Small intestine (tissue), 7 donors: ENCODE results near the gene RET. TPM values are rescaled to one million over a fixed set of nuclear protein-coding genes. Genes with fewer than 3 reads are reported as not detected.

Experiments
- DNase-seq, 2 donors: peaks; one replicate each; pipeline versions ENCODE4 v3.0.0 to v3.0.0-alpha.2; 2013
- FAIRE-seq: peaks from 2 replicates; lab custom pipeline; 2012; peaks lifted over from hg19 to GRCh38; lab: Jason Lieb, UNC
- H3K27ac ChIP-seq, 3 donors: one replicate each; pipeline ENCODE4 v1.5.1; 2013; ENCODE audit warnings: low read length in 2 of 3, mild to moderate bottlenecking in 2 of 3, control low read depth in 1 of 3, inconsistent platforms in 1 of 3, low read depth in 1 of 3, moderate library complexity in 1 of 3
- H3K27me3 ChIP-seq, 3 donors: one replicate each; pipeline ENCODE4 v1.6.1; 2013; ENCODE audit warnings: low read length in 3 of 3, inconsistent platforms in 1 of 3; ENCODE audit not compliant: control insufficient read depth in 3 of 3, insufficient read depth in 3 of 3
- H3K36me3 ChIP-seq, 3 donors: one replicate each; pipeline ENCODE4 v1.6.1; 2013; ENCODE audit warnings: low read length in 3 of 3, inconsistent platforms in 1 of 3, low read depth in 1 of 3, mild to moderate bottlenecking in 1 of 3, moderate library complexity in 1 of 3; ENCODE audit not compliant: control insufficient read depth in 3 of 3, insufficient read depth in 2 of 3
- H3K4me1 ChIP-seq, 3 donors: one replicate each; pipeline ENCODE4 v1.6.1; 2013; ENCODE audit warnings: low read length in 2 of 3, inconsistent platforms in 1 of 3, low read depth in 1 of 3, mild to moderate bottlenecking in 1 of 3, moderate library complexity in 1 of 3; ENCODE audit not compliant: control insufficient read depth in 3 of 3, insufficient read depth in 2 of 3
- H3K4me3 ChIP-seq, 3 donors: one replicate each; pipeline ENCODE4 v1.5.1; 2013; ENCODE audit warnings: low read length in 3 of 3, control low read depth in 1 of 3, inconsistent platforms in 1 of 3, low read depth in 1 of 3, mild to moderate bottlenecking in 1 of 3, moderate library complexity in 1 of 3
- H3K9me3 ChIP-seq, 2 donors: one replicate each; pipeline ENCODE4 v1.6.1; 2013; ENCODE audit warnings: low read depth in 1 of 2, low read length in 1 of 2; ENCODE audit not compliant: control insufficient read depth in 2 of 2, insufficient read depth in 1 of 2
- WGBS, 3 donors: extraction: QIAGEN DNeasy Blood & Tissue Kit; methylation state at CpG; one replicate each; pipeline ENCODE4 v1.1.7; 2013; 5-methylcytosine and 5-hydroxymethylcytosine counted together
- polyA plus RNA-seq, 4 donors: library from polyadenylated mRNA; stranded (reverse) in 3 of 4; unstranded in 1 of 4; fragments of 200-250 nt in 3 of 4; fragments of 120-200 nt in 1 of 4; gene quantifications; one replicate each; pipeline versions ENCODE4 v1.2.1 to v1.2.3, GENCODE V29; 2013
- donor health status: healthy with polysubstance abuse.
- donor health status: control.
- donor health status: control.
- donor health status: Bipolar disorder and iron deficiency.
- donor health status: healthy.

Gene RET
- polyA plus RNA-seq, 4 donors: 5.3 to 11.0 TPM; not detected in 2

DNA sequence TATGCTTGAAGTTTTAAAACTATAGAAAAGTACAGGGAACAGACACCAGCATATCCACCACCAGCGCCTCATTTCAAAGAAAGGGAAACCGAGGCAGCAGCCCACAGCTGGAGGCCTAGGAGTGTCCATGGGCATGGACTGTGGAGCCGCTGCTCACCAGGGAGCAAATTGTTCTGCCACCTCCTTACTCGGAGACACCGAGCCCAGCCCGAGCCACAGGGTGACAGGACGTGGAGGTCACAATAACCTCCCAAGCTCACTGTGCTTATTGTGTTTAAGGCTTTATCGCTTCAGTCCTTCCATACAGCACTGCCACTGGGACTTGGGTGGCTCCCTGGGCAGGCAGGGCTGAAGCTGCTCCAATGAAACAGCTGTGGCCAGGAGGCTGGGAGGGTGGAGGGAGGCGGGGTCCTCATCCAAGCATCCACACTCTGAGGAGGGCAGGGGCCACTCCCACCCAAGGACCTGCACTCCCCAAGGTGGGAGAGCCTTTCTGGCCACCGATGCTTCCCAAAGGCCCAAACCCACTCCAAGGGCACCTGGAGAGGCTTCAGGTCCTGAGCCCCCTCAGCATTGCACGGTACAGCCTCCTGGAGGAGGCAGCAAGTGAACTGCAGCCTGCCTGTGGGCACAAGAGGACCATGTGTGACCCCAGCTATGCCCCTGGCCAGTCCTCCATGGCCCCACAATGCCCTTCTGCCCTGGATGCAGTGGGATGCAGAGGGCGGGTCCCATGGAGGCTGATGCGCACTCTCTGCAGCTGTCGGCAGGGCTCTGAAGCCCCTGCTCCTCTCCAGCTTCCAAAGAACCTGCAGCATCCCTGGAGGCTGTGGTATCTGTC, 38.7 kb upstream of the RET start:
- FAIRE-seq (no peak), DNase-seq (no peak)
- no peaks in the 10 kb centered on the region for H3K9me3 ChIP-seq
- no peaks in the 10 kb centered on the region for H3K4me1 ChIP-seq
- H3K36me3 ChIP-seq: no peaks in the 10 kb centered on the region
- H3K4me3 ChIP-seq: no peak overlapping the region
- WGBS, 3 donors: 81 to 89% (median 84%) methylated on average over 14 of the region's 14 CpGs
- no peaks in the 10 kb centered on the region for H3K27me3 ChIP-seq
- H3K27ac ChIP-seq: no peak overlapping the region

DNA sequence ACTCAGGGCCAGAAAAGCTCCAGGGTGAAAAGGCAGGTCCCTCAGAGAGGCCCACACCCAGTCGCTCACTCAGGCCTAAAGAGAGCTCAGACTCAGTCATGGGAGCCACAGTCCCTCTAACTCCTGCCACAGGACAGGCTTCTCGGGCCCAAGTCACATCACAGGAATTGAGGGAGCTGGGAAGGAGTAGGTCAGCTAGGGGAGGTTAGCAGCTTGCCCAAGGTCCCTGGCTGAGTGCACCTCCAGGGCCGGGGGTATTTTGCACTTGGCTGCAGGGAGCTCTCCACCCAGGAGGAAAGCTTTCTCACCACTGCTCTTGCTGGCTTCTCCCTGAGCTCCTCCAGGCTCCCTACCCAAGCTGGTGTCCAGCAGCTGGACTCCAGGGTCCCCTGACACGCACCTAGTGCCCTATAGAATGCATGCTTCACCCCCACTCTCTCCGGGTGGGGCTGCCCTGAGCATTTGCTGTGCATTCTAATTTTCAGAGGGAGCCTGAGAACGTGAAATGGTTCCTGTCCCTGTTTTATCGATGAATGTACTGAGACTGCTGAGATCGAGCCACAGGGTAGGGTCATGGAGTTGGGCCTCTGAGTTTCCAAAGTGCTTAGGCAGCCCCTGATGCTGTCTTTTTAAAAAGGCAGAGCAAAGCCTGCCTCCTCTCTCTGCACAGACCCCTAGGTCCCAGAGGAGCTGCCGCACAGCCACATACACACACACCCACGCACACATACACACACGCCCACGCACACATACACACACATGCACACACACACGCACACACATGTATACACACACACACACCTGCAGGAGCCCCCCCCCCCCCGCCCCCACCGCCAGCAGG, 37.9 kb upstream of the RET start:
- Histone ChIP-seq H3K27me3 (no peaks in the 10 kb centered on the region), H3K27ac (no peak overlapping the region), H3K4me3 (no peak overlapping the region), H3K4me1 (peaks cover 0 to 3% (median 0%) of the 10 kb centered on the region in 3 donors), H3K36me3 (no peaks in the 10 kb centered on the region), H3K9me3 (no peaks in the 10 kb centered on the region)
- 82 to 86% (median 85%) methylated on average over 13 to 15 of the region's 15 CpGs for WGBS, 3 donors
- FAIRE-seq (no peak), DNase-seq (no peak)

DNA sequence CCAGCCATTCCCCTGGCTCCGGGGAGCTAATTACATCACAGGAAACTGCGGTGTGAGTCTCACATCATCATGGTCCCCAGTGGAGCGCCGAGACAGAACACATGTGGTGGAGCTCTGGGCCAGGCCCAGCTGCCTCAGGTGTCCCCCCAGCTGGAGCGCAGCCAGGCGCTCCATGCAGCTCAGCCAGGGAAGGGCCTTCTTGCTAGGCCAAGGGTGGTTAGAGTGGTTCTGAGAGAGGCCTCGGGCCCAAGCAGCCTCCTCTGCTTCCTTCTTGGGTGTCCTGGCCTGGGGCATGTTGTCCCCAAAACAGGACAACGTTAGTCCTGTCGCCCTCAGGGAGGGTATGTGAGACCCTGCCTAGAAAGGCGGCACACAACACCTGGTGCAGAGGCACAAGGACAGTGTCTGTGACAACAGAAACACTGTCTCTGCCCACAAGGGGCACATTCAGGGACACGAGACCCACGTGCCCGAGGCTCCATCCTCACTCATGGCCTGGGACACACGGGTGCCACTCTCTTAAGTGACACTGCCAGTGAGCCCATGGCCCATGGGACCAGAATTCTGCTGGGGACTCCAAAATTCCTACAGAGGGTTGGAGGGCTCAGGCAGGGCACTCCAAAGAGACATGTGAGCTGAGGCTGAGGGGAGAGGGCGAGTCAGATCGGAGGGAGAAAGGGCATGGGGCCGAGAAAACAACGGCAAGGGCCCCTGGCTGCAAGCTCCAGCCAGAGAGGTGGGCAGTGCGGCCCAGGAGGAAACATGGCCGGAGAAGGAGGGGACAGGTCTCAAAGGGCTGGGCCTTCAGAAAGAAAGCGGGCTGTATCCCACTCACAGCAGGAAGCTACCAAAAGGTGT, 37.0 kb upstream of the RET start:
- Histone ChIP-seq H3K27ac (no peak overlapping the region), H3K4me1 (peaks cover 0 to 11% (median 0%) of the 10 kb centered on the region in 3 donors), H3K27me3 (no peaks in the 10 kb centered on the region), H3K9me3 (no peaks in the 10 kb centered on the region), H3K4me3 (no peak overlapping the region), H3K36me3 (no peaks in the 10 kb centered on the region)
- 85 to 91% (median 88%) methylated on average over 21 of the region's 21 CpGs for WGBS, 3 donors
- FAIRE-seq (no peak), DNase-seq (no peak)

DNA sequence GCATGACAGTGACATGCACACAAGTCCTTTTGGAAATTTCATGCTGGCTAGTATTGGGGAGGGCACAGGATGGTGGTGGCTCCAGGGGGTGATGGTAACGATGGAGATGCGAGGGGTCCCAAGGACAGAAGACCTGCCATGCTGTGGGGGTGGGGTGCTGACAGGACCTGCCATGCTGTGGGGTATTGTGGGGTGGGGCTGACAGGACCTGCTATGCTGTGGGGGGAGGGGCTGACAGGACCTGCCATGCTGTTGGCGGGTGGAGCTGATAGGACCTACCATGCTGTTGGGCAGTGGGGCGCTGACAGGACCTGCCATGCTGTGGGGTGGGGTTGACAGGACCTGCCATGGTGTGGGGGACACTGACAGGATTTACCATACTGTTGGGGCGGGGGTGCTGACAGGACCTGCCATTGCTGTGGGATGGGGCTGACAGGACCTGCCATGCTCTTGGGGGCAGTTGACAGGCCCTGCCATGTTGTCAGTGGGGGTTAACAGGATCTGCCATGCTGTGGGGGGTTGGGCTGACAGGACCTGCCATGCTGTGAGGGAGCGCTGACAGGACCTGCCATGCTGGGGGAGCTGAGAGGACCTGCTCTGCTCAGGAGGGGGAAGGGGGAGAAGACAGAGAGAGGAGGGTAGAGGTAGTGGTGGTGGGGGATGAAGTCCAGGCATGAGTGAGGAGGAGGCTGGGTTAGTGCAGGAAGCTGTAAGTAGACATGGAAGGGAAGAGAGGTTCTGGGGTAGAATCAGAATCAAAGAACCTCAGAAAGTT, 36.2 kb upstream of the RET start:
- DNase-seq (no peak), FAIRE-seq (no peak)
- no peak overlapping the region for H3K4me3 ChIP-seq
- peaks cover 0 to 15% (median 0%) of the 10 kb centered on the region in 3 donors for H3K4me1 ChIP-seq
- 78 to 90% (median 88%) methylated on average over 5 to 6 of the region's 6 CpGs for whole genome bisulfite sequencing, 3 donors
- H3K27me3 ChIP-seq: no peaks in the 10 kb centered on the region
- H3K9me3 ChIP-seq: no peaks in the 10 kb centered on the region
- H3K36me3 ChIP-seq: no peaks in the 10 kb centered on the region
- no peak overlapping the region for H3K27ac ChIP-seq

DNA sequence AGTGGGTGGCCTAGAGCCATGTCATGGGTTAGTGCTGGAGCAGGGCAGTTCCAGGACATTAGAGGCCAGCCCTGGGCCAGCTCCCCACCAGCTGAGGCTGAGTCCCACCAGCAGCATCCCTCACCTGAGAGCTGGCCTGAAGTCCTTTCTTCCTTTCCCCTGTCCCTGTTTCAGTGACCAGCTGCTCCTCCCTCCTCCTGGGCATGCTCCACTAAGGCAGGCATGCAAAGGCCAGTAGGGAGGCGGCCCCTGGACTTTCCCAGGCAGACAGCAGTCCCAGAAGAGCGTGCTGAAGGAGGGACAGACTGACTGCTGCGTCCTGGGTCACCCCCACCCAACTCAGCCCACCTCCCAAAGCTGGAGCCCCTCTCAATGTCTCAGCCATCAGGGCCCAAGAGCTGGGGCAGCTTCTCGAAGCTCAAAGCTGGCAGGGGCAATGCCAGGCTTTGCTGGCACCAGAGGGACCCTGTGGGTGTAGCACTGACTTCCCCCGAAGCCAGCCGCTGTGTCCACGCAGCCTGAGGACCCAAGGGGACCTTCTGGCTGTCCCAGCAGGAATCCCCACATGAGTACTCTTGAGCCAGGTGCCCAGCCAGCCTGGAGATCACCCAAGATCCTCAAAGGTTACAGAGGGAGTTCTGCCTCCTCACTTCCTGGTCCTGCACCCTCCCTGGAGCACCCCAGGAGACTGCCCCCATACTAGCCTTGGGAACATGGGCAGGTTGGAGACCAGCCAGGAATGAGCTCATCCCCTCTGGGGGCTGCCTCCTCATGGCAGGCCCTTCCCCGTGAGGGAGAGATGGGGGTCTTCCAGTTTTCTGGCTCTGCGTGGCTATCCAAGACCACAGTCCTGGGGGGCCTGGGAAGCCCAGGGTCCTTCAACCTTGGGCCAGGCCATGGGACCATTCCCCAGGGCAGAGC, 35.2 kb upstream of the RET start:
- Histone ChIP-seq H3K27ac (no peak overlapping the region), H3K27me3 (no peaks in the 10 kb centered on the region), H3K36me3 (no peaks in the 10 kb centered on the region), H3K9me3 (no peaks in the 10 kb centered on the region), H3K4me1 (peaks cover 0 to 15% (median 0%) of the 10 kb centered on the region in 3 donors), H3K4me3 (no peak overlapping the region)
- FAIRE-seq (no peak), DNase-seq (no peak)
- 70 to 89% (median 83%) methylated on average over 9 of the region's 9 CpGs for WGBS, 3 donors

DNA sequence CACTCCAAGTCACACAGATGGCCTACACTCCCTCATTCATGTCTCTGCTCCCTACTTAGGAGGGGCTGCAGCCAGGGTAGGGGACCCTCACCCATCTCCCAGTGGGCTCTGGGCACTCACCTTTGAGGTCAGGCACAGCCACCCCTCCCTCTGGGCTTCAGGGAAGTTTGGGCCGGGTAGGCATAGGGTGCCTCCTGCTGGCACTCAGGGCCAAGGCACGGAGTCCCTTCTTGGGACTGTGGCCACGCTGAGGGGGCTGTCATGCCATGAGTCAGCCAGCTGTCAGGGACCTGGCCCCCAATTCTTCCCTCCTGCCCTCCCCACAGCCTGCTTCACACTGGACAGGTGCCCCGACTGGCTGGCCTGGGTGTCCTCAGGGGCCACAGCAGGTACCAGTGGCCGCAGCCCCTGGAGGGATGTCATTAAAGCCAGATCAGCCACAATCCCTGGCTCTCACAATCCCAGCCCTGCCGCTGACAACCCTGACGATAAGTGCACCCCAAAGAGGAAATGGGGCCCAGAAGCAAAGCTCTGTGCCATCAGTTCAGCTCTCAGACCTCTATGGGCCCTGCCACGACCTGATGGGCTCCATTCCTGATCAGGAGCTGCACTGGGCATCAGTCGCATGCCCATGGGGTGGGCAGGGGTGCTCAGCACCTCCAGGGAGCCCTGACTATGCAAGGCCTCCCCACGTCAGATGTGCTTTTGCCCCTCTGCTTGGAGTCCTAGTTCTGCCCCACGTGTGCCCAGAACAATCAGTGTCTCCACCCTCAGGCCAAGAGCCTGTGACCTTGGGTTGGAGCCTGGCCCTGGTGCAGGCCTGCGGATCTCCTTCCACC, 34.1 kb upstream of the RET start:
- no peak overlapping the region for H3K4me3 ChIP-seq
- FAIRE-seq: no peak
- H3K36me3 ChIP-seq: no peaks in the 10 kb centered on the region
- no peaks in the 10 kb centered on the region for H3K27me3 ChIP-seq
- H3K9me3 ChIP-seq: no peaks in the 10 kb centered on the region
- no peak overlapping the region for H3K27ac ChIP-seq
- WGBS, 3 donors: 82 to 88% (median 83%) methylated on average over 11 to 12 of the region's 12 CpGs
- no peak for DNase-seq
- H3K4me1 ChIP-seq: peaks cover 0 to 15% (median 0%) of the 10 kb centered on the region in 3 donors
